Measurements from ENCODE around the gene GOLGA2.

Gene GOLGA2

DNA sequence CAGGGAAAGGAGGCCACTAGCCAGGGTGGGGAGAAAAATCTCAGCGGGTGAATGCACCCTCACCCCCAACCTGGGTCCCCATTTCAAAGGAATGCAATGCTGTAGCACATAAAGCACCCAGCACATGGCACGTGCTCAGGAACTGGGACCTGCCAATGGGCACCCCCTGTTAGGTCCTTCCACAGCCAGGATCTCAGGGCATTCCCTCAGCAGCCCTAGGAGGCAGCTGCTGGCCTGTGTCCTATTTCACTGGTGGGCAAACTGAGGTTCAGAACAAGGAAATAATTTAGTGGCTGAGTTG is 63.9 kb downstream of the GOLGA2 start:
- no peak for DNase-seq

DNA sequence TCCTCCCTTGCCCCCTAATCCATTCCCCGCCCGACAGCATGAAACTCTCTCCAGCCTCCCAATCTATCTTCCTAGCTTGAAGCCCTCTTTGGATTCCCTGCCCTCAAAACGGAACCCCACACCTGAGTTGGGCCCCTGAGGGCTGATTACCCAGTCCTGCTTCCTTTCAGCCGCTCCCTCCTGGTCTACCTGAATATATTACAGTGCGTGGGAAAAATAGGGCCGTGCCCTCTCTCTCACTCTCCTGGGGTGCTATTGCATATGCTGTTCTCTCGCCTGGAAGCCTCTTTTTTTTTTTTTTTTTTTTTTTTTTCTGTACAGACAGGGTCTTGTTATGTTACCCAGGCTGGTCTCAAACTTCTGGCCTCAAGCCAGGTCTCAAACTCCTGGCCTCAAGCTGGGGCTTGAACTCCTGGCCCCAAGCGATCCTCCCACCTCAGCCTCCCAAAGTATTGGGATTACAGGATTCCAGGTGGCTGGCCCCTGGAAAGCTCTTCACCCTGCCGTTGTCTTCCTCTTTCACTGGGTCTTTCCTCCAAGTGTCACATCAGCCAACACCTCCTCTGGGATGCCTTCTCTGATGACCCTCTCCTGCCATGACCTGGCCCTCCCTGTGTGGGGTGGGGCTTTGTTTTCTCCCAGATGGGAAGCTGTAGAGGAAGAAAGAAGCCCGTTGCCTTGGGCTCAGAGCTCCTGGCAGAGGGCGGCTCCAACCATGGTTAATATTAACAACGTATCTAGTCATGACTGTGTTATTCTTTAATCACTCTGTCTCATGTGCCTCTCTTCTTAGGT is 64.4 kb downstream of the GOLGA2 start:
- no peak for DNase-seq

DNA sequence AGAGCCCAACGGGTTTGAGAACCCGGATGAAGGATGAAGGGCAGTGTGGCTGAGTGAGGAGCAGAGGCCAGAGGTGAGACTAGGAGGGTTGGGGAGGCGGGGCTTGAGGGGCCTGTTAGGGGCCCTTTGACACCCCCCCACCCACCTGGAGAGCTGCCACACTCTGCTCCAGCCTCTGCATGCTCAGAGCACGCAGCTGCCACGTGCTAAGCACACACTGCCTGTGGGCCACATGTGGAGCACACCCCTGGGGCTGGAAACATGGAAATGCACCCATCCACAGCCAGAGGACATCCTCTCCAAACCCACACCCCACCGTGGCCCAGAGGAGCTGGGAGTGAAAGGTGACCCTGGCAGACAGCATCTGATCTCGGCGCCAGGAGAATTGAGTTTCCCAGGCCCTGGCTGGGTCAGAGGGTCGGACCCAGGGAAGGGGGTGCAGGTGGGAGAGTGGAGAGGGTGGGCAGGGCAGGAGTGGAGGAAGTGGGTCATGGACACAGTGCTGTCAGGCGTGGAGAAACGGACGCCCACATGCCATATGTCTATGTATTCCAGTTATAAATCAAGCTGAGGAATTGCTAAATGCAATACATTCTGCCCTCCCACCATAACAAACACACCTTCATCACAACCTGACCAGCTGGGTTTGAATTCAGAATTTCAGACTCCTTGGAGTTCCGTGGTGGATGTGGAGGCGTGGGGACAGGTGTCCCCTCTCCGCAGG is 66.7 kb downstream of the GOLGA2 start:
- DNase-seq = no peak

DNA sequence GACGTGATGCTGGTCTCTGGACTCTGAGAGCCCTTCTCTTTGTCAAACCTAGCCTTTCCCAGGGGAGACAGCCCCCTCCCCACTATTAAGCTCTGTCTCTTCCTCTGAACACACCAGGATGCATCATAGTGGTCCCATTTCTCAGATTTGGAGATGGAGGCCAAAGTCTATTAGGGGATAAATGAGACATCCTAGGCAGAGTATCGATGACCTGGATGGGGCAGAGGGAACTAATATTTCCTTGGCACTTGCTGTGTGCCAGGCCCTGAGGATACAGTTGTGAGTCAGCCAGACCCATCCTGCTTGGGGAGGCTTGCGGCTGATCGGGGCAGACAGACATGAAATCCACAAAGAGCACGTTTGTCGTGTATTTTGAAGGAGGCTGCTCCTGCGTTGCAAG is 67.4 kb downstream of the GOLGA2 start:
- no peak for DNase-seq

DNA sequence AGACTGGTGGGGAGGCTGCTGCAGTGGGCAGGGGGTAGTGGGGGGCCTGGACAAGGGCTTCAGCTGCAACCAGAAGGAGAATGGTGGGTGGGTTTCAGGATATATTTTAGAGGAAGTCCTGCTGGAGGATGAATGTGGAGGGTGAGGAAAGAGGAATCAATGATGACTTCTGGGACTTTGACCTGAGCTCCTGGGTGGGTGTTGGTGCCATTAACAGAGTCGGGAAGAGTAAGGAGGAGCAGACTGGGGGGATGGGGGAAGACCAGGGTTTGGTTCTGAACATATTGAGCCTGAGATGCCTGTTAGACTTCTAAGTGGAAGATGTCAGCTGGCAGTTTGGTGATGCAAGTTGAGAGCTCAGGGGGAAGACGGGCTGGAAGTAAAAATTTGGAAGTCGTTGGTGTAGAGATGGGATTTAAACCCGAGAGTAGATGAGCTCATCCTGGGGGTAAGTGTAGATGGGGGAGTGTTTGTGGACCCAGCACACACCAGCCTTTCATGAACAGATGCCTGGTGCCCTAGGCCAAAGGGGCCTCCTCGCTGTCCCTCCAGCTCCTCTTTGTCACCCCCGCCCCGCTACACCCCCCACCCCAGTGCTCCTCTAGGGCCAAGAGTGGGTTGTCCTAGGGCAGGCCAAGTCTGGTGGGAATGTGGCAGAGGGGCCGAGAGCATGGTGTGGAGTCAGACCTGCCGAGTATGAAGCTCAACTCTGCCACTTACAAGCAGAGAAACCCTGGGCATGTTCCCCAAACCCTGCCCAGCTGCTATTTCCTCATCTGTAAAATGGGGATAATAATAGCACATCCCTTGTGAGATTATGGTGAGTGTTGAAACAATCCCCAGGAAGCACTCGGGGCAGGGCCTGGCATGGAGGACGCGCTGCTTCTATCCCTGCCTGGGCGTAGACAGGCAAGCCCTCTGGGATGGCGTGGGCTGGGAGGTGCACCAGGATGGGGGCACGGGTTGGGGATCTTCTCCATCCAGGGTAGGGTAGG is 68.6 kb downstream of the GOLGA2 start:
- DNase-seq = no peak

DNA sequence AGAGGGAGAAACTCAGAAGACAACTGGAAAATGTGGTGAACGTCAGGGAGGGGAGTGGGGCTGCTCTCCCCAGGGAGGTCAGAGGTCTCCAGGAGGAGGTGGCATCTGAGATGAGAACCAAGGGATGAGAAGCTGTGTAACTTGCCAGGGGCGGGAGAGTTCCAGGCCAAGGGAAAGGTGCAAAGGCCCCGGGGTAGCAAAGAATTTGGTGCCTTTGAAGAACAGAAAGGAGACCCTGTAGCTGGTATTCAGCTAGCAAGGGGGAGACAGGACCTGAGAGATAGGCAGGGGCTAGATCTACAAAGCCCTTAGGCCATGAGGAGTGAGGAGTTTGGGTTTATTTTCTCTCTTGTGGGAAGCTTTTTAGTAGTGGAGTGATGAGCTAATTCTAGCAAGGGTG is 69.3 kb downstream of the GOLGA2 start:
- DNase-seq = no peak

Data from activated gamma-delta T cell treated with Interleukin-2 at 50 U/mL for 16 hours (primary cell).